Common myeloid progenitor, CD34-positive (primary cell): ENCODE measurements around the gene RGS14.
A peak's percentile ranks its signal among the peaks of the same experiment; 100 is the strongest.
"Not testable (repeated sequence)": the region's sequence is repeated elsewhere in the genome, so short reads cannot be mapped to it uniquely, and the experiment has no call there.

ENCODE experiments used
- CTCF ChIA-PET: fragments of 350-600 bp; sonication (Branson Sonifier 250); formaldehyde crosslinking; loops from one replicate; lab custom pipeline; 2021; ENCODE audit warnings: antibody characterized with exemption; lab: Charles Lee
- POLR2A ChIA-PET: fragments of 350-600 bp; sonication (Branson Sonifier 250); formaldehyde crosslinking; loops from one replicate; lab custom pipeline; 2021; ENCODE audit warnings: antibody characterized with exemption; lab: Charles Lee
- DNase-seq, 3 donors: peaks; one replicate each; pipeline versions ENCODE4 v3.0.0 to v3.0.0-alpha.2; 2013
- H3K27ac ChIP-seq, 2 experiments: 1 replicate in 1 of 2; 2 replicates in 1 of 2; pipeline ENCODE4 v1.7.0; 2013; ENCODE audit warnings: inconsistent platforms in 2 of 2, low read length in 2 of 2, mild to moderate bottlenecking in 2 of 2, low read depth in 1 of 2, moderate library complexity in 1 of 2; ENCODE audit not compliant: severe bottlenecking in 2 of 2, insufficient read depth in 1 of 2, poor library complexity in 1 of 2
- H3K27me3 ChIP-seq, 5 experiments: replicated peaks in 2 of 5; 1 replicate in 3 of 5; 2 replicates in 2 of 5; pipeline versions ENCODE4 v1.6.1 to v1.7.0; 2013; ENCODE audit warnings: low read length in 4 of 5, mild to moderate bottlenecking in 2 of 5, moderate library complexity in 2 of 5, inconsistent platforms in 1 of 5; ENCODE audit not compliant: insufficient read depth in 5 of 5, control insufficient read depth in 4 of 5
- H3K36me3 ChIP-seq, 4 experiments: 1 replicate in 2 of 4; 2 replicates in 2 of 4; pipeline versions ENCODE4 v1.6.1 to v1.7.0; 2013; ENCODE audit warnings: low read length in 3 of 4, control low read depth in 1 of 4, mild to moderate bottlenecking in 1 of 4; ENCODE audit not compliant: control insufficient read depth in 4 of 4, insufficient read depth in 4 of 4
- H3K4me1 ChIP-seq, 4 experiments: 1 replicate in 3 of 4; 2 replicates in 1 of 4; pipeline versions ENCODE4 v1.6.1 to v1.7.1; 2013; ENCODE audit warnings: low read length in 3 of 4, mild to moderate bottlenecking in 3 of 4, control low read depth in 1 of 4, inconsistent platforms in 1 of 4, moderate library complexity in 1 of 4; ENCODE audit not compliant: control insufficient read depth in 4 of 4, insufficient read depth in 4 of 4; ENCODE audit errors: control extremely low read depth in 1 of 4
- H3K4me3 ChIP-seq, 7 experiments: 1 replicate in 4 of 7; 2 replicates in 3 of 7; pipeline versions ENCODE4 v1.5.1 to v1.7.0; 2013; ENCODE audit warnings: mild to moderate bottlenecking in 7 of 7, low read length in 6 of 7, moderate library complexity in 6 of 7, inconsistent platforms in 2 of 7, low read depth in 2 of 7, control low read depth in 1 of 7; ENCODE audit not compliant: insufficient read depth in 4 of 7, control insufficient read depth in 1 of 7; ENCODE audit errors: extremely low read depth in 1 of 7
- H3K9me3 ChIP-seq, 5 experiments: 1 replicate in 4 of 5; 2 replicates in 1 of 5; pipeline versions ENCODE4 v1.6.1 to v1.7.1; 2013; ENCODE audit warnings: low read length in 4 of 5, mild to moderate bottlenecking in 2 of 5, inconsistent platforms in 1 of 5, low read depth in 1 of 5, moderate library complexity in 1 of 5; ENCODE audit not compliant: control insufficient read depth in 4 of 5, insufficient read depth in 2 of 5; ENCODE audit errors: control extremely low read depth in 1 of 5
- WGBS: methylation state at CpG from one replicate; pipeline ENCODE4 v1.1.5; 2013; ENCODE audit not compliant: insufficient coverage; 5-methylcytosine and 5-hydroxymethylcytosine counted together

The RGS14 gene

GRCh38 chr5:177358370-177358819 lies 671 bp downstream of the RGS14 start:
- Histone ChIP-seq H3K4me3 (peak overlapping the region; percentile 65 to 93 (median 84)), H3K27me3 (no peaks in the 10 kb centered on the region), H3K27ac (peak overlapping the region; percentile 77 to 85), H3K9me3 (no peaks in the 10 kb centered on the region), H3K4me1 (peaks cover 8 to 86% (median 73%) of the 10 kb centered on the region in 4 experiments), H3K36me3 (peaks cover 0 to 2% (median 0%) of the 10 kb centered on the region in 4 experiments)
- ChIA-PET CTCF (interaction anchor here (0.7 to 13.7 kb wide), 12 partner anchors 13 to 87 kb away, joined by 3 to 131 read pairs (median 4); partner anchors contain the start of gene SLC34A1), POLR2A (no interaction called here)
- 3% methylated on average over 4 of the region's 5 CpGs for WGBS
- DNase-seq = no peak

- H3K4me3 ChIP-seq = peak overlapping the region in 4 of 7 experiments; percentile 74 to 93 (median 86)
- CTCF ChIA-PET = interaction anchor here (1.0 to 13.7 kb wide), 10 partner anchors 12 to 50 kb away, joined by 3 to 131 read pairs (median 4); partner anchors contain the start of gene SLC34A1
- H3K36me3 ChIP-seq = peaks cover 0 to 2% (median 0%) of the 10 kb centered on the region in 4 experiments
- DNase-seq = no peak
- 89% methylated on average over 4 of the region's 6 CpGs for WGBS
- peaks cover 8 to 94% (median 82%) of the 10 kb centered on the region in 4 experiments for H3K4me1 ChIP-seq
- peak overlapping the region in 1 of 2 experiments; percentile 85 for H3K27ac ChIP-seq
- POLR2A ChIA-PET = no interaction called here
- no peaks in the 10 kb centered on the region for H3K27me3 ChIP-seq
- H3K9me3 ChIP-seq = no peaks in the 10 kb centered on the region
These were observed 1.7 kb downstream of the RGS14 start for GRCh38 chr5:177359451-177359851.

- DNase-seq = no peak
- Histone ChIP-seq H3K27me3 (no peaks in the 10 kb centered on the region), H3K4me1 (peaks cover 8 to 91% (median 83%) of the 10 kb centered on the region in 4 experiments), H3K27ac (peak overlapping the region in 1 of 2 experiments; percentile 85), H3K4me3 (peak overlapping the region in 3 of 7 experiments; percentile 19 to 88 (median 84)), H3K36me3 (peaks cover 0 to 2% (median 0%) of the 10 kb centered on the region in 4 experiments), H3K9me3 (no peaks in the 10 kb centered on the region)
- POLR2A ChIA-PET = no interaction called here
- 84% methylated on average over 3 of the region's 3 CpGs for WGBS
- CTCF ChIA-PET = interaction anchor here (1.0 to 13.7 kb wide), 8 partner anchors 12 to 51 kb away, joined by 3 to 131 read pairs (median 13); no protein-coding TSS in a partner anchor
These were observed 2.1 kb downstream of the RGS14 start for GRCh38 chr5:177359860-177360259.

GRCh38 chr5:177360740-177361139 lies 3.0 kb downstream of the RGS14 start:
- POLR2A ChIA-PET = interaction anchor here (1.1 to 2.3 kb wide), 2 partner anchors 9 to 53 kb away, joined by 5 to 9 read pairs; partner anchors contain the start of gene LMAN2
- 99% methylated on average over 7 of the region's 7 CpGs for WGBS
- H3K9me3 ChIP-seq, H3K36me3 ChIP-seq, H3K4me3 ChIP-seq, H3K27me3 ChIP-seq, DNase-seq: not testable (repeated sequence)
- peaks cover 8 to 88% (median 79%) of the 10 kb centered on the region in 4 experiments for H3K4me1 ChIP-seq
- H3K27ac ChIP-seq = peak overlapping the region in 1 of 2 experiments; percentile 54
- CTCF ChIA-PET = interaction anchor here (0.7 to 13.7 kb wide), 16 partner anchors 9 to 94 kb away, joined by 3 to 131 read pairs (median 4); partner anchors contain the start of gene LMAN2

GRCh38 chr5:177361418-177362291 lies 3.9 kb downstream of the RGS14 start:
- H3K27me3 ChIP-seq = no peaks in the 10 kb centered on the region
- CTCF ChIA-PET = interaction anchor here (0.7 to 13.7 kb wide), 20 partner anchors 9 to 147 kb away, joined by 3 to 131 read pairs (median 4); partner anchors contain the start of gene LMAN2
- 23% methylated on average over 5 of the region's 6 CpGs for WGBS
- POLR2A ChIA-PET = interaction anchor here (1.1 to 2.3 kb wide), 2 partner anchors 10 to 54 kb away, joined by 5 to 9 read pairs; partner anchors contain the start of gene LMAN2
- H3K9me3 ChIP-seq = no peaks in the 10 kb centered on the region
- peaks cover 0 to 15% (median 3%) of the 10 kb centered on the region in 4 experiments for H3K36me3 ChIP-seq
- peaks cover 8 to 83% (median 70%) of the 10 kb centered on the region in 4 experiments for H3K4me1 ChIP-seq
- H3K4me3 ChIP-seq = peak overlapping the region in 3 of 7 experiments; percentile 3 to 16 (median 4)
- H3K27ac ChIP-seq = peak overlapping the region in 1 of 2 experiments; percentile 58
- DNase-seq = peak in 2 of 3 donors; percentile 73 to 77

- ChIA-PET POLR2A (interaction anchor here (2.3 kb wide), 1 partner anchor 10 kb away, joined by 9 read pairs; the partner anchor contains the start of gene LMAN2), CTCF (interaction anchor here (0.7 to 8.0 kb wide), 15 partner anchors 9 to 146 kb away, joined by 3 to 44 read pairs (median 4); partner anchors contain the start of gene LMAN2)
- peak overlapping the region in 4 of 7 experiments; percentile 3 to 74 (median 34) for H3K4me3 ChIP-seq
These were observed 4.5 kb downstream of the RGS14 start for GRCh38 chr5:177362292-177362609.

More at GRCh38 chr5:177362292-177362609, 4.5 kb downstream of the RGS14 start:
- H3K9me3 ChIP-seq = no peaks in the 10 kb centered on the region
- DNase-seq = no peak
- 69% methylated on average over 8 of the region's 8 CpGs for WGBS
- H3K4me1 ChIP-seq = peaks cover 2 to 77% (median 64%) of the 10 kb centered on the region in 4 experiments
- H3K36me3 ChIP-seq = peaks cover 0 to 19% (median 9%) of the 10 kb centered on the region in 4 experiments
- peak overlapping the region in 1 of 2 experiments; percentile 58 for H3K27ac ChIP-seq
- no peaks in the 10 kb centered on the region for H3K27me3 ChIP-seq
